ENCODE measurements around the gene ATP8B2. TPM values are rescaled to one million over a fixed set of nuclear protein-coding genes. Genes with fewer than 3 reads are reported as not detected.

ATP8B2 gene
- total RNA-seq, 2 donors from 2014 or later, result 190 to 291 TPM

- Histone ChIP-seq H3K9me3 (no peaks in the 10 kb centered on the region), H3K27me3 (replicated peaks; ENCODE audit: insufficient read depth) (no peaks in the 10 kb centered on the region), H3K4me3 (peak overlapping the region; percentile 93), H3K36me3 (peaks cover 28% of the 10 kb centered on the region), H3K4me1 (ENCODE audit: control insufficient read depth in 1 of 2, low read depth in 2 of 2) (peaks cover 24 to 30% of the 10 kb centered on the region in 2 donors), H3K27ac (peak overlapping the region; percentile 99 to 100)
- DNase-seq (ENCODE audit: low spot score) (no peak), ATAC-seq (ENCODE audit: insufficient number of reproducible peaks, low FRiP score, low read depth) (no peak)
- TF ChIP-seq CTCF (IDR thresholded peaks at IDR 0.05), result no peak
Measured at GRCh38 chr1:154327466-154328317, 2.4 kb downstream of the ATP8B2 start.

- H3K9me3 ChIP-seq, result no peaks in the 10 kb centered on the region
Measured at GRCh38 chr1:154328318-154329151, 3.2 kb downstream of the ATP8B2 start.

GRCh38 chr1:154329152-154329521 is 3.8 kb downstream of the ATP8B2 start:
- no peak for ATAC-seq (ENCODE audit: insufficient number of reproducible peaks, low FRiP score, low read depth)
- Histone ChIP-seq H3K36me3 (peaks cover 36% of the 10 kb centered on the region), H3K9me3 (no peaks in the 10 kb centered on the region), H3K27ac (peak overlapping the region; percentile 78 to 100), H3K27me3 (replicated peaks; ENCODE audit: insufficient read depth) (no peaks in the 10 kb centered on the region), H3K4me1 (ENCODE audit: control insufficient read depth in 1 of 2, low read depth in 2 of 2) (peaks cover 24 to 30% of the 10 kb centered on the region in 2 donors), H3K4me3 (peak overlapping the region; percentile 93)
- TF ChIP-seq CTCF (IDR thresholded peaks at IDR 0.05), result no peak
- no peak for DNase-seq (ENCODE audit: low spot score)

More at GRCh38 chr1:154328318-154329151, 3.2 kb downstream of the ATP8B2 start:
- peaks cover 24 to 30% of the 10 kb centered on the region in 2 donors for H3K4me1 ChIP-seq (ENCODE audit: control insufficient read depth in 1 of 2, low read depth in 2 of 2)
- no peak for TF ChIP-seq CTCF (IDR thresholded peaks at IDR 0.05)
- peak; percentile 12 for ATAC-seq (ENCODE audit: insufficient number of reproducible peaks, low FRiP score, low read depth)
- DNase-seq (ENCODE audit: low spot score), result peak; percentile 53
- H3K27me3 ChIP-seq (replicated peaks; ENCODE audit: insufficient read depth), result no peaks in the 10 kb centered on the region
- peak overlapping the region; percentile 93 for H3K4me3 ChIP-seq
- peak overlapping the region; percentile 99 to 100 for H3K27ac ChIP-seq
- peaks cover 32% of the 10 kb centered on the region for H3K36me3 ChIP-seq

DNA sequence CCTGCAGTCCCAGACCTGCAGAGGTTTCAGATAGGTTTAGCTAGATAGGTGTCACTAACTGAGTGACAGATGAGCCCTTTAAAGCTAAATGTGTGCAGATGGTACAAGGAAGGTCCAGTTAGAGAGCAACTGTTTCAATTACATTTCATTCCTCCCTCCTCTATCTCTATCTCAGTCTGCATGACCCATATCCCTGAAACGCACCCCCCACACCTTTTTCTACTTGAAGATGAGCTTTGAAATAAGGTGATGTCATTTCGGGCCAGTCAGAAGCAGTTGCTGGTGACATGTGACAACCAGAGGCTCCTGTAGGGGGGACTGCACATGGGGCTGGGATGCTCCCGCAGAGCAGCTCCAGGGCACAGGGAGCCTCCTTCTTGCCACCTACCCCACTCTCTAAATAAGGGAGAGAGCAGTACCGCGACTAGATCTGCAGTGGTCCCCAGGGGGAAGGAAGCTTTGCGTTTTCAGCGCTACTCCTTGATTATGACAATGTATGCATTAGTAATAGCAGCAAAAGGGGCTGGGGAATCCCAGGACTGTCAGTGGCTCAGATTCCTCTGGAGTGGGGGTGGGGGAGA is 4.3 kb downstream of the ATP8B2 start:
- Histone ChIP-seq H3K4me1 (ENCODE audit: control insufficient read depth in 1 of 2, low read depth in 2 of 2) (peaks cover 24 to 33% of the 10 kb centered on the region in 2 donors), H3K27ac (peak overlapping the region; percentile 78 to 100), H3K36me3 (peaks cover 41% of the 10 kb centered on the region), H3K27me3 (replicated peaks; ENCODE audit: insufficient read depth) (no peaks in the 10 kb centered on the region), H3K4me3 (peak overlapping the region; percentile 93), H3K9me3 (no peaks in the 10 kb centered on the region)
- ATAC-seq (ENCODE audit: insufficient number of reproducible peaks, low FRiP score, low read depth) (no peak), DNase-seq (ENCODE audit: low spot score) (no peak)
- no peak for TF ChIP-seq CTCF (IDR thresholded peaks at IDR 0.05)

GRCh38 chr1:154330669-154331068 is 5.3 kb downstream of the ATP8B2 start:
- Histone ChIP-seq H3K27me3 (replicated peaks; ENCODE audit: insufficient read depth) (no peaks in the 10 kb centered on the region), H3K4me1 (ENCODE audit: control insufficient read depth in 1 of 2, low read depth in 2 of 2) (peaks cover 24 to 41% of the 10 kb centered on the region in 2 donors), H3K9me3 (no peaks in the 10 kb centered on the region), H3K27ac (no peak overlapping the region), H3K4me3 (no peak overlapping the region), H3K36me3 (peaks cover 42% of the 10 kb centered on the region)
- DNase-seq (ENCODE audit: low spot score), result no peak
- ATAC-seq (ENCODE audit: insufficient number of reproducible peaks, low FRiP score, low read depth), result no peak
- no peak for TF ChIP-seq CTCF (IDR thresholded peaks at IDR 0.05)
